HEK293 (cell line): Measurements from ENCODE around the gene SEC63.
"Not testable (repeated sequence)": the region's sequence is repeated elsewhere in the genome, so short reads cannot be mapped to it uniquely, and the experiment has no call there.

Experiments used
- CTCF ChIA-PET: fragments of 350-600 bp; formaldehyde crosslinking; extraction: SDS; loops from one replicate; lab custom pipeline; 2021; ENCODE audit warnings: antibody characterized with exemption; lab: Yijun Ruan, JAX
- POLR2A ChIA-PET: fragments of 300-600 bp; formaldehyde crosslinking; extraction: SDS; loops from one replicate; lab custom pipeline; 2020; ENCODE audit warnings: antibody characterized with exemption, inconsistent platforms; lab: Yijun Ruan, JAX
- H3K27ac ChIP-seq: fragments of 200-500 bp; sonication (Bioruptor generic); 2 replicates; pipeline ENCODE4 v1.5.1; 2014; ENCODE audit warnings: low read depth, low read length, control low read depth, inconsistent platforms; ENCODE audit errors: extremely low read depth
- H3K36me3 ChIP-seq, 2 experiments: fragments of 200-500 bp in 1 of 2; sonication (Bioruptor generic) in 1 of 2; 1 replicate in 1 of 2; 2 replicates in 1 of 2; pipeline ENCODE4 v1.5.1; 2014 to 2017; ENCODE audit warnings: inconsistent platforms in 2 of 2, low read length in 2 of 2; ENCODE audit not compliant: control insufficient read depth in 2 of 2, insufficient read depth in 1 of 2
- H3K4me1 ChIP-seq: fragments of 200-500 bp; sonication (Bioruptor generic); 2 replicates; pipeline ENCODE4 v1.5.1; 2014; ENCODE audit warnings: mild to moderate bottlenecking, low read length, inconsistent platforms; ENCODE audit not compliant: control insufficient read depth, insufficient read depth
- H3K4me3 ChIP-seq: 2 replicates; pipeline ENCODE4 v1.5.1; 2011; ENCODE audit warnings: low read depth, mild to moderate bottlenecking, control low read depth, low read length, moderate library complexity
- H3K9me3 ChIP-seq: fragments of 200-500 bp; sonication (Bioruptor generic); 2 replicates; pipeline ENCODE4 v1.5.1; 2014; ENCODE audit warnings: low read depth, low read length, inconsistent platforms; ENCODE audit not compliant: control insufficient read depth, insufficient read depth
- KLF9 ChIP-seq: fragments of 450-650 bp; formaldehyde crosslinking; IDR thresholded peaks from 2 replicates; pipeline ENCODE4 v1.5.1; 2016; ENCODE audit warnings: missing biosample characterization, missing genetic modification characterization, low read depth
- ZNF10 ChIP-seq: fragments of 450-650 bp; formaldehyde crosslinking; IDR thresholded peaks from 2 replicates; pipeline ENCODE4 v1.5.1; 2017; ENCODE audit warnings: missing biosample characterization, missing genetic modification characterization
- ZNF140 ChIP-seq: fragments of 450-650 bp; formaldehyde crosslinking; IDR thresholded peaks from 2 replicates; pipeline ENCODE4 v1.5.1; 2016; ENCODE audit warnings: missing biosample characterization, missing genetic modification characterization
- ZNF175 ChIP-seq: fragments of 450-650 bp; formaldehyde crosslinking; IDR thresholded peaks from 2 replicates; pipeline ENCODE4 v1.5.1; 2016; ENCODE audit warnings: missing biosample characterization, missing genetic modification characterization
- ZNF214 ChIP-seq: fragments of 450-650 bp; formaldehyde crosslinking; IDR thresholded peaks from 2 replicates; pipeline ENCODE4 v1.5.1; 2017; ENCODE audit warnings: missing biosample characterization, mild to moderate bottlenecking, missing genetic modification characterization, borderline replicate concordance
- ZNF239 ChIP-seq: fragments of 450-650 bp; formaldehyde crosslinking; IDR thresholded peaks from 2 replicates; pipeline ENCODE4 v1.5.1; 2016; ENCODE audit warnings: missing biosample characterization, missing genetic modification characterization
- ZNF292 ChIP-seq: fragments of 450-650 bp; formaldehyde crosslinking; IDR thresholded peaks from 2 replicates; pipeline ENCODE4 v1.5.1; 2016; ENCODE audit warnings: low read depth, missing biosample characterization, missing genetic modification characterization, borderline replicate concordance
- ZNF311 ChIP-seq: fragments of 450-650 bp; formaldehyde crosslinking; IDR thresholded peaks from 2 replicates; pipeline ENCODE4 v1.5.1; 2017; ENCODE audit warnings: missing biosample characterization, missing genetic modification characterization, borderline replicate concordance
- ZNF843 ChIP-seq: fragments of 450-650 bp; formaldehyde crosslinking; IDR thresholded peaks from 2 replicates; pipeline ENCODE4 v1.5.1; 2016; ENCODE audit warnings: missing biosample characterization, missing genetic modification characterization
- TF ChIP-seq, protein P1 (sequence below): sonication (generic); formaldehyde crosslinking; IDR thresholded peaks from 2 replicates; pipeline ENCODE4 v1.8.1; 2022; ENCODE audit warnings: mild to moderate bottlenecking, moderate library complexity, missing genetic modification reagents
- TF ChIP-seq, protein P2 (sequence below): fragments of 450-650 bp; formaldehyde crosslinking; IDR thresholded peaks from 2 replicates; pipeline ENCODE4 v1.5.1; 2016; ENCODE audit warnings: missing biosample characterization, missing genetic modification characterization
- TF ChIP-seq, protein P3 (sequence below): fragments of 450-650 bp; formaldehyde crosslinking; IDR thresholded peaks from 2 replicates; pipeline ENCODE4 v1.5.1; 2017; ENCODE audit warnings: missing biosample characterization, missing genetic modification characterization
- TF ChIP-seq, protein P4 (sequence below): fragments of 450-650 bp; formaldehyde crosslinking; IDR thresholded peaks from 2 replicates; pipeline ENCODE4 v1.5.1; 2017; ENCODE audit warnings: missing biosample characterization, missing genetic modification characterization
- TF ChIP-seq, protein P5 (sequence below): fragments of 450-650 bp; formaldehyde crosslinking; conservative IDR thresholded peaks from 2 replicates; pipeline ENCODE4 v1.5.1; 2016; ENCODE audit warnings: low read depth, missing biosample characterization, missing genetic modification characterization

The SEC63 gene

DNA sequence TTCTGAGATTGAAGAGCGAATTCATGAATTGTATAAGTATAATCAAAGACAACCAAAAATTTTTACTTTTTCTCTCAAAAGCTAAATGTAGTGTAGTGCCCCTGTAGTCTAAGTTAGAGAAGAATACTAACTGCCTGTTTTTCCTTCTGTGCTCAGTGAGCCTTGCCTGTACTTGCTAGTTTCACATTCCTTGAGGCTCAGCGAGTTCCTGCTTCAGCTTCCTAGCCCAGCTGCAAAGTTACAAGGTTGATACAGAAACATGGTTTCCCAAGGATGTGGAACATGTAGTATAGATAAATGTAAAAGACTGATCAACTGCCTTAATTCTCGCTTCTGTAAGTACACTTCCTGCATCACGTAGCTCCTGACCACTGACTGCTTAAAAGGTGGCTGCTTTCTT, 33.1 kb upstream of the SEC63 start:
- TF ChIP-seq ZNF175 (no peak), ZNF311 (tag by site-specific recombination) (no peak), KLF9 (tag by site-specific recombination) (no peak)
- TF ChIP-seq, protein P1, sequence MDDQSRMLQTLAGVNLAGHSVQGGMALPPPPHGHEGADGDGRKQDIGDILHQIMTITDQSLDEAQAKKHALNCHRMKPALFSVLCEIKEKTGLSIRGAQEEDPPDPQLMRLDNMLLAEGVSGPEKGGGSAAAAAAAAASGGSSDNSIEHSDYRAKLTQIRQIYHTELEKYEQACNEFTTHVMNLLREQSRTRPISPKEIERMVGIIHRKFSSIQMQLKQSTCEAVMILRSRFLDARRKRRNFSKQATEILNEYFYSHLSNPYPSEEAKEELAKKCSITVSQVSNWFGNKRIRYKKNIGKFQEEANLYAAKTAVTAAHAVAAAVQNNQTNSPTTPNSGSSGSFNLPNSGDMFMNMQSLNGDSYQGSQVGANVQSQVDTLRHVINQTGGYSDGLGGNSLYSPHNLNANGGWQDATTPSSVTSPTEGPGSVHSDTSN (CRISPR knock-in tag), result no peak
- CTCF ChIA-PET, result interaction anchor here (0.6 to 4.0 kb wide), 4 partner anchors 8 to 308 kb away, joined by 3 to 34 read pairs (median 4); no protein-coding TSS in a partner anchor
- no peaks in the 10 kb centered on the region for H3K4me1 ChIP-seq
- H3K4me3 ChIP-seq, result no peak overlapping the region
- H3K36me3 ChIP-seq, result no peaks in the 10 kb centered on the region
- H3K9me3 ChIP-seq, result no peaks in the 10 kb centered on the region
- POLR2A ChIA-PET, result interaction anchor here (0.6 kb wide), 1 partner anchor 50 kb away, joined by 7 read pairs; no protein-coding TSS in a partner anchor
- H3K27ac ChIP-seq, result no peak overlapping the region

DNA sequence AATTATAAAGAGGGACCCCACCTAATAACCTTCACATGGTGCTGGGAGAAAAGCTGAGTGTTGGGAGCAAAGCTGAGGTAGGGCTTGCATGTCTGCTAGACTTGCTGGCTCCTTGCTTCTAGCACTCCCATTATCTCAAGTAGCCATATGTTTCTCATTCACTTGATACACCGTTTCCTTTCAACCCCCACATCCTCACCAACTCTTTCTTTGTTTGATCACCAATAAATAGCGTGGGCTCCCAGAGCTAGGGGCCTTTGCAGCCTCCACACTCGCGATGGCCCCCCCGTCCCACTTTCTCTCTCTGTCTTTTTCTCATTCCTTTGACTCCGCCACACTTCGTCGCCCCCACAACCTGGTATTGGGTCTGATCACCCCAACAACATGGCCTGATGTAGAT, 32.6 kb upstream of the SEC63 start:
- POLR2A ChIA-PET, H3K9me3 ChIP-seq, H3K27ac ChIP-seq, H3K4me3 ChIP-seq, H3K36me3 ChIP-seq, H3K4me1 ChIP-seq: not testable (repeated sequence)
- CTCF ChIA-PET, result interaction anchor here (0.9 to 4.0 kb wide), 4 partner anchors 8 to 59 kb away, joined by 3 to 34 read pairs (median 4); no protein-coding TSS in a partner anchor

DNA sequence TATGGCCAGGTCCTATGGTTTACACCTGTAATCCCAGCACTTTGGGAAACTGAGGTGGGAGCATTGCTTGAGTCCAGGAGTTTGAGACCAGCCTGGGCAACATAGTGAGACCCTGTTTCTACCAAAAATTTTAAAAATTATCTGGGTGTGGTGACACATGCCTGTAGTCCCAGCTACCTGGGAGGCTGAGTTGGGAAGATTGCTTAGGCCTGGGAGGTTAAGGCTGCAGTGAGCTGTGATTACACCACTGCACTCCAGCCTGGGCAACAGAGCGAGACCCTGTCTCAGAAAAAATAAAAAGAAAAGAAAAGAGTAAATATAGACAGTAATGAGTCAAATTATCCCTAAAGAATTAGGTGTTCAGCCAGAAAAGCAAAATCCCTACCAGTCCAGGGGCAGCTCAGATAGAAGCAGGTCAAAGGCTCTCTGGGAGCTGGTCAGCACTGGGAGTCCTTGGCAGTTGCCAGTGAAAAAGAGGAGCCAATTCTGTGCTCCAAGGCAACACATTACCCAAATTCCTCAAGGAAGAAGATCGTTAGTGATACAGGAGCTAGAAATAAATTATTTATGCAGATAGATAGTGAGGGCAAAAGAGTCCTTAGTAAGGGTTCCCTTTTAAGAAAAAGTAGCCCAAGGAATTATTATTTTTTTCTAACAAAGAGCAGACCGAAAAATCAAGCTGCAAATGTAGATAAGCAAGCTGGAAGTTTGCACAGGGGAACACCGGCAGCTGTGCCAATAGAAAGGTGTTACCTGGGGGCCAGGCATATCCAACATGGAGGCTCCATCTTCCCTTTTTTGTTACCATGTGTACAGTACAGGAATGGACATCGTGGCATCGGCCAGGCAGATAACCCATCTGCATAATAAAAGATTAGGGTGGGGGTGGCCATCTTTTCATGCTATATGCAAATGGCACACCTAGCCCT, 31.4 kb upstream of the SEC63 start:
- H3K4me3 ChIP-seq, result no peak overlapping the region
- ChIA-PET POLR2A (no interaction called here), CTCF (interaction anchor here (0.6 to 4.0 kb wide), 5 partner anchors 9 to 121 kb away, joined by 3 to 34 read pairs (median 3); no protein-coding TSS in a partner anchor)
- no peaks in the 10 kb centered on the region for H3K36me3 ChIP-seq
- H3K9me3 ChIP-seq, result no peaks in the 10 kb centered on the region
- no peaks in the 10 kb centered on the region for H3K4me1 ChIP-seq
- H3K27ac ChIP-seq, result no peak overlapping the region
- TF ChIP-seq, protein P2, sequence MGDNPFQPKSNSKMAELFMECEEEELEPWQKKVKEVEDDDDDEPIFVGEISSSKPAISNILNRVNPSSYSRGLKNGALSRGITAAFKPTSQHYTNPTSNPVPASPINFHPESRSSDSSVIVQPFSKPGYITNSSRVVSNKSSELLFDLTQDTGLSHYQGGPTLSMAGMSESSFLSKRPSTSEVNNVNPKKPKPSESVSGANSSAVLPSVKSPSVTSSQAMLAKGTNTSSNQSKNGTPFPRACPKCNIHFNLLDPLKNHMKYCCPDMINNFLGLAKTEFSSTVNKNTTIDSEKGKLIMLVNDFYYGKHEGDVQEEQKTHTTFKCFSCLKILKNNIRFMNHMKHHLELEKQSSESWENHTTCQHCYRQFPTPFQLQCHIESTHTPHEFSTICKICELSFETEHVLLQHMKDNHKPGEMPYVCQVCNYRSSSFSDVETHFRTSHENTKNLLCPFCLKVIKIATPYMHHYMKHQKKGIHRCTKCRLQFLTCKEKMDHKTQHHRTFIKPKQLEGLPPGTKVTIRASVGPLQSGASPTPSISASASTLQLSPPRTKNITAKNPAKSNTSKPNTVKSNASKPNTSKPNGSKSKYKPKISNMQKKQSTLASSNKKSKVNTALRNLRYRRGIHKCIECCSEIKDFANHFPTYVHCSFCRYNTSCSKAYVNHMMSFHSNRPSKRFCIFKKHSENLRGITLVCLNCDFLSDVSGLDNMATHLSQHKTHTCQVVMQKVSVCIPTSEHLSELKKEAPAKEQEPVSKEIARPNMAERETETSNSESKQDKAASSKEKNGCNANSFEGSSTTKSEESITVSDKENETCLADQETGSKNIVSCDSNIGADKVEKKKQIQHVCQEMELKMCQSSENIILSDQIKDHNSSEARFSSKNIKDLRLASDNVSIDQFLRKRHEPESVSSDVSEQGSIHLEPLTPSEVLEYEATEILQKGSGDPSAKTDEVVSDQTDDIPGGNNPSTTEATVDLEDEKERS (tag by site-specific recombination), result no peak
- no peak for TF ChIP-seq ZNF10 (tag by site-specific recombination)
- no peak for TF ChIP-seq ZNF843
- no peak for TF ChIP-seq ZNF239 (tag by site-specific recombination)
- TF ChIP-seq, protein P3, sequence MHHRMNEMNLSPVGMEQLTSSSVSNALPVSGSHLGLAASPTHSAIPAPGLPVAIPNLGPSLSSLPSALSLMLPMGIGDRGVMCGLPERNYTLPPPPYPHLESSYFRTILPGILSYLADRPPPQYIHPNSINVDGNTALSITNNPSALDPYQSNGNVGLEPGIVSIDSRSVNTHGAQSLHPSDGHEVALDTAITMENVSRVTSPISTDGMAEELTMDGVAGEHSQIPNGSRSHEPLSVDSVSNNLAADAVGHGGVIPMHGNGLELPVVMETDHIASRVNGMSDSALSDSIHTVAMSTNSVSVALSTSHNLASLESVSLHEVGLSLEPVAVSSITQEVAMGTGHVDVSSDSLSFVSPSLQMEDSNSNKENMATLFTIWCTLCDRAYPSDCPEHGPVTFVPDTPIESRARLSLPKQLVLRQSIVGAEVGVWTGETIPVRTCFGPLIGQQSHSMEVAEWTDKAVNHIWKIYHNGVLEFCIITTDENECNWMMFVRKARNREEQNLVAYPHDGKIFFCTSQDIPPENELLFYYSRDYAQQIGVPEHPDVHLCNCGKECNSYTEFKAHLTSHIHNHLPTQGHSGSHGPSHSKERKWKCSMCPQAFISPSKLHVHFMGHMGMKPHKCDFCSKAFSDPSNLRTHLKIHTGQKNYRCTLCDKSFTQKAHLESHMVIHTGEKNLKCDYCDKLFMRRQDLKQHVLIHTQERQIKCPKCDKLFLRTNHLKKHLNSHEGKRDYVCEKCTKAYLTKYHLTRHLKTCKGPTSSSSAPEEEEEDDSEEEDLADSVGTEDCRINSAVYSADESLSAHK (tag by site-specific recombination), result no peak
- no peak for TF ChIP-seq ZNF140
- no peak for TF ChIP-seq ZNF292
- TF ChIP-seq ZNF214 (tag by site-specific recombination), result no peak
- TF ChIP-seq, protein P4, sequence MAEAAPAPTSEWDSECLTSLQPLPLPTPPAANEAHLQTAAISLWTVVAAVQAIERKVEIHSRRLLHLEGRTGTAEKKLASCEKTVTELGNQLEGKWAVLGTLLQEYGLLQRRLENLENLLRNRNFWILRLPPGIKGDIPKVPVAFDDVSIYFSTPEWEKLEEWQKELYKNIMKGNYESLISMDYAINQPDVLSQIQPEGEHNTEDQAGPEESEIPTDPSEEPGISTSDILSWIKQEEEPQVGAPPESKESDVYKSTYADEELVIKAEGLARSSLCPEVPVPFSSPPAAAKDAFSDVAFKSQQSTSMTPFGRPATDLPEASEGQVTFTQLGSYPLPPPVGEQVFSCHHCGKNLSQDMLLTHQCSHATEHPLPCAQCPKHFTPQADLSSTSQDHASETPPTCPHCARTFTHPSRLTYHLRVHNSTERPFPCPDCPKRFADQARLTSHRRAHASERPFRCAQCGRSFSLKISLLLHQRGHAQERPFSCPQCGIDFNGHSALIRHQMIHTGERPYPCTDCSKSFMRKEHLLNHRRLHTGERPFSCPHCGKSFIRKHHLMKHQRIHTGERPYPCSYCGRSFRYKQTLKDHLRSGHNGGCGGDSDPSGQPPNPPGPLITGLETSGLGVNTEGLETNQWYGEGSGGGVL (tag by site-specific recombination), result no peak
- TF ChIP-seq, protein P5, sequence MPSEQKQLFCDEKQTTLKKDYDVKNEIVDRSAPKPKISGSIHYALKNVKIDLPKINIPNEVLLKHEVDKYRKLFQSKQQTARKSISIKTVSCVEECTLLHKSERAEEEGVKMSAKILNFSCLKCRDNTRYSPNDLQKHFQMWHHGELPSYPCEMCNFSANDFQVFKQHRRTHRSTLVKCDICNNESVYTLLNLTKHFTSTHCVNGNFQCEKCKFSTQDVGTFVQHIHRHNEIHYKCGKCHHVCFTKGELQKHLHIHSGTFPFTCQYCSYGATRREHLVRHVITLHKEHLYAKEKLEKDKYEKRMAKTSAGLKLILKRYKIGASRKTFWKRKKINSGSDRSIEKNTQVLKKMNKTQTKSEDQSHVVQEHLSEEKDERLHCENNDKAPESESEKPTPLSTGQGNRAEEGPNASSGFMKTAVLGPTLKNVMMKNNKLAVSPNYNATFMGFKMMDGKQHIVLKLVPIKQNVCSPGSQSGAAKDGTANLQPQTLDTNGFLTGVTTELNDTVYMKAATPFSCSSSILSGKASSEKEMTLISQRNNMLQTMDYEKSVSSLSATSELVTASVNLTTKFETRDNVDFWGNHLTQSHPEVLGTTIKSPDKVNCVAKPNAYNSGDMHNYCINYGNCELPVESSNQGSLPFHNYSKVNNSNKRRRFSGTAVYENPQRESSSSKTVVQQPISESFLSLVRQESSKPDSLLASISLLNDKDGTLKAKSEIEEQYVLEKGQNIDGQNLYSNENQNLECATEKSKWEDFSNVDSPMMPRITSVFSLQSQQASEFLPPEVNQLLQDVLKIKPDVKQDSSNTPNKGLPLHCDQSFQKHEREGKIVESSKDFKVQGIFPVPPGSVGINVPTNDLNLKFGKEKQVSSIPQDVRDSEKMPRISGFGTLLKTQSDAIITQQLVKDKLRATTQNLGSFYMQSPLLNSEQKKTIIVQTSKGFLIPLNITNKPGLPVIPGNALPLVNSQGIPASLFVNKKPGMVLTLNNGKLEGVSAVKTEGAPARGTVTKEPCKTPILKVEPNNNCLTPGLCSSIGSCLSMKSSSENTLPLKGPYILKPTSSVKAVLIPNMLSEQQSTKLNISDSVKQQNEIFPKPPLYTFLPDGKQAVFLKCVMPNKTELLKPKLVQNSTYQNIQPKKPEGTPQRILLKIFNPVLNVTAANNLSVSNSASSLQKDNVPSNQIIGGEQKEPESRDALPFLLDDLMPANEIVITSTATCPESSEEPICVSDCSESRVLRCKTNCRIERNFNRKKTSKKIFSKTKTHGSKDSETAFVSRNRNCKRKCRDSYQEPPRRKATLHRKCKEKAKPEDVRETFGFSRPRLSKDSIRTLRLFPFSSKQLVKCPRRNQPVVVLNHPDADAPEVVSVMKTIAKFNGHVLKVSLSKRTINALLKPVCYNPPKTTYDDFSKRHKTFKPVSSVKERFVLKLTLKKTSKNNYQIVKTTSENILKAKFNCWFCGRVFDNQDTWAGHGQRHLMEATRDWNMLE (tag by site-specific recombination), result no peak
